Measurements from ENCODE around the gene CMAS. TPM values are rescaled to one million over a fixed set of nuclear protein-coding genes. Genes with fewer than 3 reads are reported as not detected.
A peak's percentile ranks its signal among the peaks of the same experiment; 100 is the strongest.
"Not testable (repeated sequence)": the region's sequence is repeated elsewhere in the genome, so short reads cannot be mapped to it uniquely, and the experiment has no call there.

Gene CMAS
- total and polyA plus RNA-seq, 2 donors (not counting 3 experiments of a cell fraction or from before 2014, with no cell fraction given), result 8.5 to 35.4 TPM

- intact Hi-C loops (cut with micrococcal nuclease), result loop anchor here (1.0 kb wide), 1 partner anchor 322 kb away; no protein-coding TSS in a partner anchor
- no peak for TF ChIP-seq FOS (IDR thresholded peaks at IDR 0.05; ENCODE audit: borderline replicate concordance, insufficient read depth, low read length)
- peak in 1 of 2 donors; percentile 13 for TF ChIP-seq CTCF (IDR thresholded peaks at IDR 0.05; ENCODE audit: extremely low read depth in 1 of 2, insufficient read depth in 1 of 2, low read depth in 1 of 2, low read length in 2 of 2)
- no peak overlapping the region for H3K4me3 ChIP-seq (replicated peaks in 1 of 3; ENCODE audit: insufficient read depth in 1 of 3, low read depth in 1 of 3, low read length in 3 of 3)
- DNase-seq (ENCODE audit: low read depth, low spot score), result peak; percentile 28
- no peaks in the 10 kb centered on the region for H3K36me3 ChIP-seq (ENCODE audit: control insufficient read depth in 2 of 2, extremely low read depth in 1 of 2, insufficient read depth in 2 of 2, low read length in 2 of 2)
- H3K9ac ChIP-seq (replicated peaks; ENCODE audit: extremely low read depth, insufficient read depth, low read length), result no peak overlapping the region
- H3K9me1 ChIP-seq (replicated peaks; ENCODE audit: control insufficient read depth, extremely low read depth, insufficient read depth, low read length), result no peaks in the 10 kb centered on the region
- no peak overlapping the region for H3K4me2 ChIP-seq (ENCODE audit: insufficient read depth, low read length)
- H3K4me1 ChIP-seq (ENCODE audit: control insufficient read depth, extremely low read depth, insufficient read depth, low read length), result no peaks in the 10 kb centered on the region
- FAIRE-seq, result no peak
- no peaks in the 10 kb centered on the region for H4K20me1 ChIP-seq (replicated peaks; ENCODE audit: control insufficient read depth, extremely low read depth, insufficient read depth, low read length)
- dilution Hi-C loops (cut with MboI; ENCODE audit: extremely low pct_ligation_motif_present, low sequenced_read_pairs), result no loop called here
- BruUV-seq (replicated peaks), result no TSS peak
- no peak overlapping the region for H2AFZ ChIP-seq (ENCODE audit: low read depth, low read length)
- no peaks in the 10 kb centered on the region for H3K27me3 ChIP-seq (ENCODE audit: control insufficient read depth in 2 of 2, insufficient read depth in 2 of 2, low read length in 2 of 2)
- H3K79me2 ChIP-seq (ENCODE audit: control insufficient read depth, insufficient read depth, low read length), result no peaks in the 10 kb centered on the region
- H3K27ac ChIP-seq (ENCODE audit: insufficient read depth, low read depth, low read length), result no peak overlapping the region
- H3K9me3 ChIP-seq (replicated peaks; ENCODE audit: control insufficient read depth, insufficient read depth, low read length), result no peaks in the 10 kb centered on the region
- ChIA-PET CTCF (interaction anchor here (0.7 to 4.6 kb wide), 24 partner anchors 10 to 770 kb away, joined by 3 to 218 read pairs (median 4); partner anchors contain the start of gene CMAS), POLR2A (interaction anchor here (1.0 kb wide), 1 partner anchor 321 kb away, joined by 5 read pairs; no protein-coding TSS in a partner anchor)
Measured at GRCh38 chr12:22018860-22019259, 27.2 kb upstream of the CMAS start.

- H3K4me2 ChIP-seq (ENCODE audit: insufficient read depth, low read length); H3K36me3 ChIP-seq (ENCODE audit: control insufficient read depth in 2 of 2, extremely low read depth in 1 of 2, insufficient read depth in 2 of 2, low read length in 2 of 2); DNase-seq (ENCODE audit: low read depth, low spot score); H3K4me1 ChIP-seq (ENCODE audit: control insufficient read depth, extremely low read depth, insufficient read depth, low read length); H3K4me3 ChIP-seq (replicated peaks in 1 of 3; ENCODE audit: insufficient read depth in 1 of 3, low read depth in 1 of 3, low read length in 3 of 3); dilution Hi-C loops (cut with MboI; ENCODE audit: extremely low pct_ligation_motif_present, low sequenced_read_pairs); intact Hi-C loops (cut with micrococcal nuclease); BruUV-seq (replicated peaks); H2AFZ ChIP-seq (ENCODE audit: low read depth, low read length); H3K9ac ChIP-seq (replicated peaks; ENCODE audit: extremely low read depth, insufficient read depth, low read length); H4K20me1 ChIP-seq (replicated peaks; ENCODE audit: control insufficient read depth, extremely low read depth, insufficient read depth, low read length); H3K79me2 ChIP-seq (ENCODE audit: control insufficient read depth, insufficient read depth, low read length); H3K27ac ChIP-seq (ENCODE audit: insufficient read depth, low read depth, low read length); H3K9me1 ChIP-seq (replicated peaks; ENCODE audit: control insufficient read depth, extremely low read depth, insufficient read depth, low read length); FAIRE-seq; H3K27me3 ChIP-seq (ENCODE audit: control insufficient read depth in 2 of 2, insufficient read depth in 2 of 2, low read length in 2 of 2); H3K9me3 ChIP-seq (replicated peaks; ENCODE audit: control insufficient read depth, insufficient read depth, low read length): not testable (repeated sequence)
- POLR2A ChIA-PET, result interaction anchor here (0.6 kb wide), 1 partner anchor 12 kb away, joined by 5 read pairs; no protein-coding TSS in a partner anchor
- CTCF ChIA-PET, result interaction anchor here (0.7 to 1.1 kb wide), 2 partner anchors 34 to 326 kb away, joined by 3 to 5 read pairs; no protein-coding TSS in a partner anchor
Measured at GRCh38 chr12:22023489-22023888, 22.5 kb upstream of the CMAS start.

Data from endothelial cell of umbilical vein (primary cell).